ENCODE measurements around the gene SLC16A10.

The SLC16A10 gene

DNA sequence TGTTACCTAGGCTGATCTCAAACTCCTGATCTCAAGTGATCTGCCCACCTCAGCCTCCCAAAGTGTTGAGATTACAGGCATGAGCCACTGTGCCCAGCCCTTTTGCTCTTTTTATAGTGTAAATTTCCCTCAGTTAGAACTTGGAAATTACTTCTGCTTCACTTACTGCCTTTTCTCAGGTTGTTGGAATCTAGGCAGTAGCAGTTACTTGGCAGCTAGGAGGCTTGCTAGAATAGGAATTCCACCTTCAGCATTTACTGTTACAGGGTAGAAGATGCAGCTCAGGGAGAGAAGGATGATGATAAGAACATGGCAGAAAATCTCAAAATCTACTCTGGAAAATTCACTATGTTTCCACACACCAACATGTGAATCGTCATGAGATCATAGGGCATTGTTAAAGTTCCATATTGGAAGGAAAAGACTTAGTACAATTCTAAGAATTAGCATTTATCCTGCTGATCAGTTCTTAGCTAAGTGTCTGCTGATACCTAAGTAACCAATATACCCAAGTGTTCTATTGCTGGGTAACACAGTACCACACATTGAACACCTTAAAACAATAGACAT is 182.2 kb downstream of the SLC16A10 start:
- peaks cover 79% of the 10 kb centered on the region for H3K79me2 ChIP-seq (ENCODE audit: low read length)
- H3K9ac ChIP-seq (ENCODE audit: low read length), result no peak overlapping the region
- TF ChIP-seq, protein P1, sequence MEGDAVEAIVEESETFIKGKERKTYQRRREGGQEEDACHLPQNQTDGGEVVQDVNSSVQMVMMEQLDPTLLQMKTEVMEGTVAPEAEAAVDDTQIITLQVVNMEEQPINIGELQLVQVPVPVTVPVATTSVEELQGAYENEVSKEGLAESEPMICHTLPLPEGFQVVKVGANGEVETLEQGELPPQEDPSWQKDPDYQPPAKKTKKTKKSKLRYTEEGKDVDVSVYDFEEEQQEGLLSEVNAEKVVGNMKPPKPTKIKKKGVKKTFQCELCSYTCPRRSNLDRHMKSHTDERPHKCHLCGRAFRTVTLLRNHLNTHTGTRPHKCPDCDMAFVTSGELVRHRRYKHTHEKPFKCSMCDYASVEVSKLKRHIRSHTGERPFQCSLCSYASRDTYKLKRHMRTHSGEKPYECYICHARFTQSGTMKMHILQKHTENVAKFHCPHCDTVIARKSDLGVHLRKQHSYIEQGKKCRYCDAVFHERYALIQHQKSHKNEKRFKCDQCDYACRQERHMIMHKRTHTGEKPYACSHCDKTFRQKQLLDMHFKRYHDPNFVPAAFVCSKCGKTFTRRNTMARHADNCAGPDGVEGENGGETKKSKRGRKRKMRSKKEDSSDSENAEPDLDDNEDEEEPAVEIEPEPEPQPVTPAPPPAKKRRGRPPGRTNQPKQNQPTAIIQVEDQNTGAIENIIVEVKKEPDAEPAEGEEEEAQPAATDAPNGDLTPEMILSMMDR (IDR thresholded peaks at IDR 0.05; ENCODE audit: low read depth, low read length), result no peak
- no peak for TF ChIP-seq EZH2phosphoT487 (IDR thresholded peaks at IDR 0.05; ENCODE audit: low read depth)
- peaks cover 59% of the 10 kb centered on the region for H3K36me3 ChIP-seq (replicated peaks; ENCODE audit: low read depth, low read length)
- H3K27me3 ChIP-seq (ENCODE audit: low read depth, low read length), result no peaks in the 10 kb centered on the region
- no peaks in the 10 kb centered on the region for H3K9me3 ChIP-seq (ENCODE audit: insufficient read depth, low read length)
- peaks cover 35% of the 10 kb centered on the region for H3K4me1 ChIP-seq (ENCODE audit: low read length)
- no peak overlapping the region for H3K4me2 ChIP-seq (ENCODE audit: low read length)
- H4K20me1 ChIP-seq (ENCODE audit: insufficient read depth, low read length), result no peaks in the 10 kb centered on the region; the same call in 1 of the 2 replicates
- H3K27ac ChIP-seq (ENCODE audit: low read length), result no peak overlapping the region
- no peak overlapping the region for H2AFZ ChIP-seq (ENCODE audit: low read depth, low read length)
- no peak overlapping the region for H3K4me3 ChIP-seq (ENCODE audit: low read length)

DNA sequence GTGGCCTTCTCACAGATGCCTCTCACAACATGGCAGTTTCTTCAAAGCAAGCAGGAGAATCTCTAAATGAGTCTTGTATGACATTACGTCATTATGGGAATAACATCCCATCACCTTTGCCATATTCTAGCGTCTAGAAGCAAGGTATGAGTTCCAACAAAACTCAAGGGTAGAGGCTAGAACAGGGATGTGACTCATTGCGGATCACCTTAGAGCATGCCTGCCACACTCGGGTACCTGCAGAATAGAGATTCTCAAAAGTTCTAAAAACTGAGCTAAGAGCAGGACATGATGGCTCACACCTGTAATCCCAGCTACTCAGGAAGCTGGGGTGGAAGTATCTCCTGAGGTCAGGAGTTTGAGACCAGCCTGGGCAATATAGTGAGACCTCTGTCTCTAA is 182.8 kb downstream of the SLC16A10 start:
- no peak overlapping the region for H3K4me3 ChIP-seq (ENCODE audit: low read length)
- H3K9ac ChIP-seq (ENCODE audit: low read length), result no peak overlapping the region
- H3K9me3 ChIP-seq (ENCODE audit: insufficient read depth, low read length), result no peaks in the 10 kb centered on the region
- no peak for TF ChIP-seq EZH2phosphoT487 (IDR thresholded peaks at IDR 0.05; ENCODE audit: low read depth)
- TF ChIP-seq, protein P1 (IDR thresholded peaks at IDR 0.05; ENCODE audit: low read depth, low read length), result no peak
- H3K27me3 ChIP-seq (ENCODE audit: low read depth, low read length), result no peaks in the 10 kb centered on the region
- peaks cover 63% of the 10 kb centered on the region for H3K36me3 ChIP-seq (replicated peaks; ENCODE audit: low read depth, low read length)
- no peak overlapping the region for H3K27ac ChIP-seq (ENCODE audit: low read length)
- H3K4me2 ChIP-seq (ENCODE audit: low read length), result no peak overlapping the region
- H4K20me1 ChIP-seq (ENCODE audit: insufficient read depth, low read length), result no peaks in the 10 kb centered on the region; the same call in 1 of the 2 replicates
- peaks cover 30% of the 10 kb centered on the region for H3K4me1 ChIP-seq (ENCODE audit: low read length)
- peaks cover 80% of the 10 kb centered on the region for H3K79me2 ChIP-seq (ENCODE audit: low read length)
- H2AFZ ChIP-seq (ENCODE audit: low read depth, low read length), result no peak overlapping the region

DNA sequence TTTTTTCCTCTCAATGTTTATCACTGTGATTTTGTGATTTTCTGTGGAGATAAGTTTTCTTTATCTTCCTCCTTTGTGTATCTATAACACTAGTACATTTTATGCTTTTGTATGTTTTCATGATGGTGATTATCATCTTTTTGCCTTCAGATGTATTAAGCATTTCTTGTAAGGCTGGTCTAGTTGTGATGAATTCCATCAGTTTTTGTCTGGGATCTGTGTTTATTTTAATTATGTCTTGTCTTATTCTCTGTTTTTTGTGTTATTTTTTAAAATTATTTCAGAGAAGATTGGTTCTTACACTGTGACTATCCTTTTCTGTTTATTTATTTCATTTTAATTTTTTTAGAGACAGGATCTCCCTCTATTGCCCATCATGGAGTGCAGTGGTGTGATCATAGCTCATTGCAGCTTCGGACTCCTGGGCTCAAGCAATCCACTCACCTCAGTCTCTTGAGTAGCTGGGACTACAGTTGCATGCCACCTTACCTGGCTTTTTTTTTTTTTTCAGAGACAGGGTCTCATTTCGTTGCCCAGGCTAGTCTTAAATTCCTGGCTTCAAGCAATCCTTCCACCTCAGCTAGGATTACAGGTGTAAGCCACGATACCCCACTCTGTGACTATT is 187.4 kb downstream of the SLC16A10 start:
- Histone ChIP-seq H3K4me1 (ENCODE audit: low read length) (no peaks in the 10 kb centered on the region), H4K20me1 (ENCODE audit: insufficient read depth, low read length) (no peaks in the 10 kb centered on the region), H3K4me3 (ENCODE audit: low read length) (no peak overlapping the region), H3K27ac (ENCODE audit: low read length) (no peak overlapping the region), H2AFZ (ENCODE audit: low read depth, low read length) (no peak overlapping the region), H3K4me2 (ENCODE audit: low read length) (no peak overlapping the region), H3K9me3 (ENCODE audit: insufficient read depth, low read length) (no peaks in the 10 kb centered on the region), H3K27me3 (ENCODE audit: low read depth, low read length) (no peaks in the 10 kb centered on the region), H3K36me3 (replicated peaks; ENCODE audit: low read depth, low read length) (peaks cover 65% of the 10 kb centered on the region), H3K9ac (ENCODE audit: low read length) (no peak overlapping the region), H3K79me2 (ENCODE audit: low read length) (peaks cover 48% of the 10 kb centered on the region)
- TF ChIP-seq EZH2phosphoT487 (IDR thresholded peaks at IDR 0.05; ENCODE audit: low read depth), result no peak
- TF ChIP-seq, protein P1 (IDR thresholded peaks at IDR 0.05; ENCODE audit: low read depth, low read length), result no peak

DNA sequence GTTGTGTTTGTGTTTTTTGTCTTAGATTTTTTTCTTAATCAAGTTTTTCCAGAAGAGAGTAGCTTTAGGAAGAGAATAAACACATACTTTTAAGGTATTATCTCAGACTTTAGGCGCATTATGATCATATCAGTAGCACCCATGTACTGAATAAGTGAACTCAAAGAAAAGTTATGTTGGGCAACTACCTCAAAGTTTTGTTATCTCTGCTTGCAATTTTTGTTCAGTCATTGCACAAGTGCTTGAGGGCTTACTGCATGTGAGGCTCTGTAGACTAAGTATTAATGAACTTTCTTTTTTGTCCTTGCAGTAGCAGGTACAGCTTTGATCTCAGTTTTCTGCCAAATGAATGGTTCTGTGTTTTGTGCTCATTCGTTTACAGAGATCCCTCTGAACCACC is 189.0 kb downstream of the SLC16A10 start:
- no peaks in the 10 kb centered on the region for H4K20me1 ChIP-seq (ENCODE audit: insufficient read depth, low read length)
- H3K9ac ChIP-seq (ENCODE audit: low read length), result no peak overlapping the region
- H2AFZ ChIP-seq (ENCODE audit: low read depth, low read length), result no peak overlapping the region
- no peak overlapping the region for H3K4me3 ChIP-seq (ENCODE audit: low read length)
- H3K9me3 ChIP-seq (ENCODE audit: insufficient read depth, low read length), result no peaks in the 10 kb centered on the region
- peaks cover 42% of the 10 kb centered on the region for H3K79me2 ChIP-seq (ENCODE audit: low read length)
- no peaks in the 10 kb centered on the region for H3K27me3 ChIP-seq (ENCODE audit: low read depth, low read length)
- no peak overlapping the region for H3K27ac ChIP-seq (ENCODE audit: low read length)
- TF ChIP-seq EZH2phosphoT487 (IDR thresholded peaks at IDR 0.05; ENCODE audit: low read depth), result no peak
- TF ChIP-seq, protein P1 (IDR thresholded peaks at IDR 0.05; ENCODE audit: low read depth, low read length), result no peak
- peaks cover 68% of the 10 kb centered on the region for H3K36me3 ChIP-seq (replicated peaks; ENCODE audit: low read depth, low read length)
- H3K4me1 ChIP-seq (ENCODE audit: low read length), result no peaks in the 10 kb centered on the region
- H3K4me2 ChIP-seq (ENCODE audit: low read length), result no peak overlapping the region
